Prostate gland (tissue), 2 donors: ENCODE results near the gene PPP2R5A.
"Not testable (repeated sequence)": the region's sequence is repeated elsewhere in the genome, so short reads cannot be mapped to it uniquely, and the experiment has no call there.

Experiments
- POLR2A ChIP-seq: fragments of 450-650 bp; IDR thresholded peaks from one replicate; pipeline ENCODE4 v1.6.1; 2016; ENCODE audit warnings: antibody characterized with exemption, mild to moderate bottlenecking
- POLR2AphosphoS5 ChIP-seq: sonication (generic); formaldehyde crosslinking; IDR thresholded peaks from one replicate; pipeline ENCODE4 v1.6.1; 2017; ENCODE audit warnings: antibody characterized with exemption
- TF ChIP-seq, protein P1 (sequence below), 4 experiments: fragments of 200-600 bp in 2 of 4; fragments of 450-650 bp in 2 of 4; sonication (generic) in 2 of 4; IDR thresholded peaks; 1 replicate in 3 of 4; 2 replicates in 1 of 4; pipeline ENCODE4 v1.5.1; 2016 to 2019; ENCODE audit warnings: antibody characterized with exemption in 4 of 4, mild to moderate bottlenecking in 2 of 4, moderate library complexity in 2 of 4

GRCh38 chr1:212305984-212306452 is 20.8 kb downstream of the PPP2R5A start:
- TF ChIP-seq, protein P1, sequence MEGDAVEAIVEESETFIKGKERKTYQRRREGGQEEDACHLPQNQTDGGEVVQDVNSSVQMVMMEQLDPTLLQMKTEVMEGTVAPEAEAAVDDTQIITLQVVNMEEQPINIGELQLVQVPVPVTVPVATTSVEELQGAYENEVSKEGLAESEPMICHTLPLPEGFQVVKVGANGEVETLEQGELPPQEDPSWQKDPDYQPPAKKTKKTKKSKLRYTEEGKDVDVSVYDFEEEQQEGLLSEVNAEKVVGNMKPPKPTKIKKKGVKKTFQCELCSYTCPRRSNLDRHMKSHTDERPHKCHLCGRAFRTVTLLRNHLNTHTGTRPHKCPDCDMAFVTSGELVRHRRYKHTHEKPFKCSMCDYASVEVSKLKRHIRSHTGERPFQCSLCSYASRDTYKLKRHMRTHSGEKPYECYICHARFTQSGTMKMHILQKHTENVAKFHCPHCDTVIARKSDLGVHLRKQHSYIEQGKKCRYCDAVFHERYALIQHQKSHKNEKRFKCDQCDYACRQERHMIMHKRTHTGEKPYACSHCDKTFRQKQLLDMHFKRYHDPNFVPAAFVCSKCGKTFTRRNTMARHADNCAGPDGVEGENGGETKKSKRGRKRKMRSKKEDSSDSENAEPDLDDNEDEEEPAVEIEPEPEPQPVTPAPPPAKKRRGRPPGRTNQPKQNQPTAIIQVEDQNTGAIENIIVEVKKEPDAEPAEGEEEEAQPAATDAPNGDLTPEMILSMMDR (IDR thresholded peaks at IDR 0.05), result not testable (repeated sequence)
- TF ChIP-seq POLR2AphosphoS5, POLR2A: not testable (repeated sequence)
